ENCODE results near the gene FRS3. TPM values are rescaled to one million over a fixed set of nuclear protein-coding genes. Genes with fewer than 3 reads are reported as not detected.

The FRS3 gene
- total and polyA plus RNA-seq, 9 of the 15 experiments (the other 6 are each of a cell fraction or from before 2014, with no cell fraction given): 0.03 to 3.7 (median 1.6) TPM

DNA sequence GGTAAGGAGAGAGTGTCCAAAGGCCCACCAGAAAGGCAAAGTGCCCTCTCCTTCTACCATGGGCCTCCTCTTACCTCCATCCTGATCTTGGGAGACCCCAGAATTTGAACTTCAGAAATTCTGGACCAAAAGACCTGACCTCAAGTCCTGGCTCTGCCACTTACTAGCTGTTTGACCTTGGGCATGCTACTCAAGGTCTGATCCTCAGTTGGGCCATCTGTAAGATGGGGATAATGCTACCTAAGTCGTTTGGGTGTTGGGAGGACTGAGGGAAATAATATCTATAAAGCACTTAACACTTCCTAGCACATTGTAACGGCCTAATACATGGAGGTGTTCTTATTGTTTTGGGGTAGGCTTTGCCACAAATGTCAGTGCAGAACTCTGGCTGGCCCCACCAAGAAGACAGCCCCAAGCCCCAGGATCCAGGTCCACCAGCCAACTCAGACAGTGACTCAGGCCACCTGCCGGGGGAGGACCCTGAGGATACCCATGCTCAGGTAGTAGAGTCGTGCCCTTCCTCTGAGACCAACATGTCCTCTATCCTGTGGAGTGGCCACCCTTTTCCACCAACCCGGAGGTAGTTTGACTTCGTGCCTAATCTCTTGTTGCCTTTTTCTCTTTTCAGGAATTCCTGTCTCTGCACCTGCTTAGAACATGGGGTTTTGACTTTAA, 3.5 kb upstream of the FRS3 start (continued):
- no peak for TF ChIP-seq ZKSCAN3 (CRISPR knock-in tag; IDR thresholded peaks at IDR 0.05)
- TF ChIP-seq ZNF785 (CRISPR knock-in tag; IDR thresholded peaks at IDR 0.05): no peak
- TF ChIP-seq, protein P1, sequence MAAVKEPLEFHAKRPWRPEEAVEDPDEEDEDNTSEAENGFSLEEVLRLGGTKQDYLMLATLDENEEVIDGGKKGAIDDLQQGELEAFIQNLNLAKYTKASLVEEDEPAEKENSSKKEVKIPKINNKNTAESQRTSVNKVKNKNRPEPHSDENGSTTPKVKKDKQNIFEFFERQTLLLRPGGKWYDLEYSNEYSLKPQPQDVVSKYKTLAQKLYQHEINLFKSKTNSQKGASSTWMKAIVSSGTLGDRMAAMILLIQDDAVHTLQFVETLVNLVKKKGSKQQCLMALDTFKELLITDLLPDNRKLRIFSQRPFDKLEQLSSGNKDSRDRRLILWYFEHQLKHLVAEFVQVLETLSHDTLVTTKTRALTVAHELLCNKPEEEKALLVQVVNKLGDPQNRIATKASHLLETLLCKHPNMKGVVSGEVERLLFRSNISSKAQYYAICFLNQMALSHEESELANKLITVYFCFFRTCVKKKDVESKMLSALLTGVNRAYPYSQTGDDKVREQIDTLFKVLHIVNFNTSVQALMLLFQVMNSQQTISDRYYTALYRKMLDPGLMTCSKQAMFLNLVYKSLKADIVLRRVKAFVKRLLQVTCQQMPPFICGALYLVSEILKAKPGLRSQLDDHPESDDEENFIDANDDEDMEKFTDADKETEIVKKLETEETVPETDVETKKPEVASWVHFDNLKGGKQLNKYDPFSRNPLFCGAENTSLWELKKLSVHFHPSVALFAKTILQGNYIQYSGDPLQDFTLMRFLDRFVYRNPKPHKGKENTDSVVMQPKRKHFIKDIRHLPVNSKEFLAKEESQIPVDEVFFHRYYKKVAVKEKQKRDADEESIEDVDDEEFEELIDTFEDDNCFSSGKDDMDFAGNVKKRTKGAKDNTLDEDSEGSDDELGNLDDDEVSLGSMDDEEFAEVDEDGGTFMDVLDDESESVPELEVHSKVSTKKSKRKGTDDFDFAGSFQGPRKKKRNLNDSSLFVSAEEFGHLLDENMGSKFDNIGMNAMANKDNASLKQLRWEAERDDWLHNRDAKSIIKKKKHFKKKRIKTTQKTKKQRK (IDR thresholded peaks at IDR 0.05; ENCODE audit: borderline replicate concordance, low read depth, low read length): no peak
- no peak for TF ChIP-seq NELFE (IDR thresholded peaks at IDR 0.05; ENCODE audit: insufficient read depth, insufficient read length)
- no peak for TF ChIP-seq TCF7 (IDR thresholded peaks at IDR 0.05; ENCODE audit: borderline replicate concordance)
- TF ChIP-seq, protein P2, sequence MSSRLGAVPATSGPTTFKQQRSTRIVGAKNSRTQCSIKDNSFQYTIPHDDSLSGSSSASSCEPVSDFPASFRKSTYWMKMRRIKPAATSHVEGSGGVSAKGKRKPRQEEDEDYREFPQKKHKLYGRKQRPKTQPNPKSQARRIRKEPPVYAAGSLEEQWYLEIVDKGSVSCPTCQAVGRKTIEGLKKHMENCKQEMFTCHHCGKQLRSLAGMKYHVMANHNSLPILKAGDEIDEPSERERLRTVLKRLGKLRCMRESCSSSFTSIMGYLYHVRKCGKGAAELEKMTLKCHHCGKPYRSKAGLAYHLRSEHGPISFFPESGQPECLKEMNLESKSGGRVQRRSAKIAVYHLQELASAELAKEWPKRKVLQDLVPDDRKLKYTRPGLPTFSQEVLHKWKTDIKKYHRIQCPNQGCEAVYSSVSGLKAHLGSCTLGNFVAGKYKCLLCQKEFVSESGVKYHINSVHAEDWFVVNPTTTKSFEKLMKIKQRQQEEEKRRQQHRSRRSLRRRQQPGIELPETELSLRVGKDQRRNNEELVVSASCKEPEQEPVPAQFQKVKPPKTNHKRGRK (tag; IDR thresholded peaks at IDR 0.05): no peak
- no peak for TF ChIP-seq SRF (CRISPR knock-in tag; IDR thresholded peaks at IDR 0.05)
- TF ChIP-seq ZNF197 (CRISPR knock-in tag; IDR thresholded peaks at IDR 0.05; ENCODE audit: low read depth): no peak
- no peak for TF ChIP-seq SMAD3 (CRISPR knock-in tag; conservative IDR thresholded peaks at IDR 0.05)
- TF ChIP-seq TCF7L2 (IDR thresholded peaks at IDR 0.05; ENCODE audit: low read depth, low read length): no peak
- no peak for TF ChIP-seq TSC22D4 (tag; IDR thresholded peaks at IDR 0.05)
- TF ChIP-seq MYNN (IDR thresholded peaks at IDR 0.05): no peak
- no peak for TF ChIP-seq MYNN (CRISPR knock-in tag; IDR thresholded peaks at IDR 0.05)
- TF ChIP-seq MECOM (CRISPR knock-in tag; IDR thresholded peaks at IDR 0.05): no peak
- TF ChIP-seq ARHGAP35 (IDR thresholded peaks at IDR 0.05; ENCODE audit: partially characterized antibody): no peak
- no peak for TF ChIP-seq NBN (IDR thresholded peaks at IDR 0.05; ENCODE audit: low read depth)

Measured in K562 (cell line).